ENCODE data around the gene TMEM62. TPM values are rescaled to one million over a fixed set of nuclear protein-coding genes. Genes with fewer than 3 reads are reported as not detected.
A peak's percentile ranks its signal among the peaks of the same experiment; 100 is the strongest.
"Not testable (repeated sequence)": the region's sequence is repeated elsewhere in the genome, so short reads cannot be mapped to it uniquely, and the experiment has no call there.

The TMEM62 gene
- total and polyA plus RNA-seq, 7 donors = 6.3 to 22.8 (median 7.8) TPM

DNA sequence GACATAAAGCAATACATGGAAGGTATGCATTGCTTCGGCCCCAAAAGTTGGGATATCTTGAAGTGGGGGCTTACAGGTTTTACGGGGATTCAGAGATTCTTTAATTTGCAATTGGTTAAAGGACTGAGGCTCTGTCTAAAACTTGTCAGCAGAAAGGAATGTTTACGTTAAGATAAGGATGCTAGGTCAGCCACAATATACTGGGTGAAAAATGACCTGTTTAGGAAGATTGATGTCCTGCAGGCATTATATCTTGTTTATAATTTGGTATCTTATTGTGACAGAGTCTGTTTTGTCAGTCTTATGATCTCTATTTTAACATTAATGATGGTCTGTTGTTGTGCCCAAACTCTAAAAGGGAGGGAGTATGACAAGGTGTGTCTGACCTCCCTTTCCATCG, 36.5 kb downstream of the TMEM62 start:
- ATAC-seq (no peak), DNase-seq (no peak)
- TF ChIP-seq, protein P1, sequence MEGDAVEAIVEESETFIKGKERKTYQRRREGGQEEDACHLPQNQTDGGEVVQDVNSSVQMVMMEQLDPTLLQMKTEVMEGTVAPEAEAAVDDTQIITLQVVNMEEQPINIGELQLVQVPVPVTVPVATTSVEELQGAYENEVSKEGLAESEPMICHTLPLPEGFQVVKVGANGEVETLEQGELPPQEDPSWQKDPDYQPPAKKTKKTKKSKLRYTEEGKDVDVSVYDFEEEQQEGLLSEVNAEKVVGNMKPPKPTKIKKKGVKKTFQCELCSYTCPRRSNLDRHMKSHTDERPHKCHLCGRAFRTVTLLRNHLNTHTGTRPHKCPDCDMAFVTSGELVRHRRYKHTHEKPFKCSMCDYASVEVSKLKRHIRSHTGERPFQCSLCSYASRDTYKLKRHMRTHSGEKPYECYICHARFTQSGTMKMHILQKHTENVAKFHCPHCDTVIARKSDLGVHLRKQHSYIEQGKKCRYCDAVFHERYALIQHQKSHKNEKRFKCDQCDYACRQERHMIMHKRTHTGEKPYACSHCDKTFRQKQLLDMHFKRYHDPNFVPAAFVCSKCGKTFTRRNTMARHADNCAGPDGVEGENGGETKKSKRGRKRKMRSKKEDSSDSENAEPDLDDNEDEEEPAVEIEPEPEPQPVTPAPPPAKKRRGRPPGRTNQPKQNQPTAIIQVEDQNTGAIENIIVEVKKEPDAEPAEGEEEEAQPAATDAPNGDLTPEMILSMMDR (IDR thresholded peaks at IDR 0.05) = no peak
- Histone ChIP-seq H3K4me1 (no peaks in the 10 kb centered on the region), H3K27me3 (ENCODE audit: insufficient read depth in 3 of 3, low read length in 2 of 3) (no peaks in the 10 kb centered on the region), H3K4me3 (no peak overlapping the region), H3K36me3 (ENCODE audit: insufficient read depth in 1 of 2, low read depth in 1 of 2) (peaks cover 0 to 55% of the 10 kb centered on the region in 2 donors), H3K9me3 (no peaks in the 10 kb centered on the region), H3K27ac (no peak overlapping the region)
- intact Hi-C loops (cut with DNase I) = no loop called here
- 93 to 99% (median 96%) methylated on average over 4 of the region's 4 CpGs for WGBS, 3 donors

DNA sequence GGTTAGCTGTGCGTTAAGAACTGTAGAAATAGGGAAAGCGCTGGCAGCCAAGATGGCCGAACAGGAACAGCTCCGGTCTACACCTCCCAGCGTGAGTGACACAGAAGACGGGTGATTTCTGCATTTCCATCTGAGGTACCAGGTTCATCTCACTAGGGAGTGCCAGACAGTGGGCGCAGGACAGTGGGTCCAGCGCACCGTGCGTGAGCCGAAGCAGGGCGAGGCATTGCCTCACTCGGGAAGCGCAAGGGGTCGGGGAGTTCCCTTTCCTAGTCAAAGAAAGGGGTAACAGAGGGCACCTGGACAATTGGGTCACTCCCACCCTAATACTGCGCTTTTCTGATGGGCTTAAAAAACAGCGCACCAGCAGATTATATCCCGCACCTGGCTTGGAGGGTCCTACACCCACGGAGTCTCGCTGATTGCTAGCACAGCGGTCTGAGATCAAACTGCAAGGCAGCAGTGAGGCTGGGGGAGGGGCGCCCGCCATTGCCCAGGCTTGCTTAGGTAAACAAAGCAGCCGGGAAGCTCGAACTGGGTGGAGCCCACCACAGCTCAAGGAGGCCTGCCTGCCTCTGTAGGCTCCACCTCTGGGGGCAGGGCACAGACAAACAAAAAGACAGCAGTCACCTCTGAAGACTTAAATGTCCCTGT, 42.4 kb downstream of the TMEM62 start:
- not testable (repeated sequence) for ATAC-seq
- peaks cover 0 to 46% of the 10 kb centered on the region in 2 donors for H3K36me3 ChIP-seq (ENCODE audit: insufficient read depth in 1 of 2, low read depth in 1 of 2)
- WGBS, 3 donors = 96 to 98% (median 97%) methylated on average over 21 to 23 of the region's 25 CpGs

DNA sequence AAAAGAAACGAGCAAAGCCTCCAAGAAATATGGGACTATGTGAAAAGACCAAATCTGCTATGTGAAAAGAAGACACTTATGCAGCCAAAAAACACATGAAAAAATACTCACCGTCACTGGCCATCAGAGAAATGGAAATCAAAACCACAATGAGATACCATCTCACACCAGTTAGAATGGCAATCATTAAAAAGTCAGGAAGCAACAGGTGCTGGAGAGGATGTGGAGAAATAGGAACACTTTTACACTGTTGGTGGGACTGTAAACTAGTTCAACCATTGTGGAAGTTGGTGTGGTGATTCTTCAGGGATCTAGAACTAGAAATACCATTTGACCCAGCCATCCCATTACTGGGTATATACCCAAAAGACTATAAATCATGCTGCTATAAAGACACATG, 43.8 kb downstream of the TMEM62 start:
- DNase-seq; intact Hi-C loops (cut with DNase I); H3K27ac ChIP-seq; H3K27me3 ChIP-seq (ENCODE audit: insufficient read depth in 3 of 3, low read length in 2 of 3); ATAC-seq; H3K9me3 ChIP-seq; H3K4me3 ChIP-seq; H3K4me1 ChIP-seq: not testable (repeated sequence)
- WGBS, 3 donors = 91 to 95% (median 93%) methylated on average over 2 of the region's 2 CpGs
- H3K36me3 ChIP-seq (ENCODE audit: insufficient read depth in 1 of 2, low read depth in 1 of 2) = peaks cover 0 to 36% of the 10 kb centered on the region in 2 donors

More for the DNA sequence above, 42.4 kb downstream of the TMEM62 start:
- H3K27me3 ChIP-seq (ENCODE audit: insufficient read depth in 3 of 3, low read length in 2 of 3); H3K4me1 ChIP-seq; H3K27ac ChIP-seq; H3K9me3 ChIP-seq; DNase-seq; intact Hi-C loops (cut with DNase I); H3K4me3 ChIP-seq: not testable (repeated sequence)

DNA sequence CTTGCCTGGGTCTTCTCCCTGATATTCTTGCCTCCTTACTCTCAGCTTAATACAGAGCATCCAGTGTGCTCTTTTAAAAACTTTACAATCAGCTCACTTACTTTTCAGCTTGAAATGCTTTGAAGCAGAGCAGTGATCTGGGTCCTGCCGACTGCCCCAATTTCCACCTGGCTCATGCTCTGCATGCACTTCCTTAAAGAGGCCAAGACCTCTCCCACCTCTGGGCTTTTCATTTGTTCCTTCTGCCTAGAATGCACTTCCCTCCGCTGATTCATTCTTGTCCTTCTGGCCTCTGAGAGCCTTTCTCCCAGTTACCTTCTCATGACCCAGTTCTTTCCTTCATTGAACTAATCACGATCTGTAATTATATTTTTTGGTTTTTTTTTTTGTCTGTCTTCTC, 49.9 kb downstream of the TMEM62 start:
- H3K36me3 ChIP-seq (ENCODE audit: insufficient read depth in 1 of 2, low read depth in 1 of 2) = peaks cover 0 to under 1% of the 10 kb centered on the region in 2 donors

DNA sequence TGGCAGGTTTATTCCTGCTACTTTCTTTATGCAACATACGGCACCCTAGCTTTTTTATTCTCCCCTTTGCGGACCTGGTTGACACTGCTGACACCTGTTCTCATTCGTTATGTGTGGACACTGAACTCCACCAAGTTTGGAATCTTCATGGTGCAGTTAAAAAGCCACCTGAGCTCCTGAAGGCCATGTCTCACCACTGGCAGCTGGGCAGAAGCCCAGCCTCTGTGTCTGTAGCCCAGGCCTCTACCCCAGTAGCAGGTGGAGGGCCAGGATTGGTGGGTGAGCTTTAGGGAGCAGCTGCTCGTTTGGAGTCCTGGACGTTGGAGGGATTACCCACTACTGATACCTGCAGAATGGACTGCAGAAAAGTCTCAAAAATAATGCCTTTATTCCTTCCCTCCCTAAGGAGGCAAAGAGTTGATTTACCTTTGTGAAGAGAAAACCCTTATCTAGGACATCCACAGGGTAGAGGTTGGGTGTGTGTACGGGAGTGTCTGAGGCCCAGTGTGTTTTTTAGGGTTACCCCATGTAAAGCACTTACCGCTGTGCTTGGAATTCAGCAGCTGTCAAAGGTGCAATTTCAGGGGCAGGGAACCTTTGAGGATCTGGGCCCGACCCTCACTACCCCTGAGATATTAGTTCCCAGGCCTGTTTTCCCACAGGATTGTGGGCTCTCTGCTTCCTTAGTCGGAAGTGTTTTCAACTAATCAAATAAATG, 51.2 kb downstream of the TMEM62 start:
- peak overlapping the region; percentile 88 for H3K4me3 ChIP-seq
- intact Hi-C loops (cut with DNase I) = loop anchor here in 1 of 2 donors (5.0 kb wide), 2 partner anchors 77 to 98 kb away; partner anchors contain the start of gene UBR1
- H3K36me3 ChIP-seq (ENCODE audit: insufficient read depth in 1 of 2, low read depth in 1 of 2) = peaks cover 2 to 7% of the 10 kb centered on the region in 2 donors
- H3K4me1 ChIP-seq = peaks cover 38% of the 10 kb centered on the region
- ATAC-seq = peak in 2 of 4 donors; percentile 0 to 1
- whole genome bisulfite sequencing, 3 donors = 47 to 58% (median 49%) methylated on average over 9 of the region's 9 CpGs
- H3K27me3 ChIP-seq (ENCODE audit: insufficient read depth in 3 of 3, low read length in 2 of 3) = no peaks in the 10 kb centered on the region
- H3K27ac ChIP-seq = peak overlapping the region; percentile 88
- TF ChIP-seq, protein P1 (IDR thresholded peaks at IDR 0.05) = no peak
- no peak for DNase-seq
- no peaks in the 10 kb centered on the region for H3K9me3 ChIP-seq

More for the DNA sequence above, 49.9 kb downstream of the TMEM62 start:
- Histone ChIP-seq H3K27ac (no peak overlapping the region), H3K4me1 (peaks cover 32% of the 10 kb centered on the region), H3K27me3 (ENCODE audit: insufficient read depth in 3 of 3, low read length in 2 of 3) (no peaks in the 10 kb centered on the region), H3K9me3 (no peaks in the 10 kb centered on the region), H3K4me3 (no peak overlapping the region)
- WGBS, 3 donors = 61 to 83% (median 71%) methylated on average over 3 of the region's 3 CpGs
- no peak for ATAC-seq
- DNase-seq = no peak
- TF ChIP-seq, protein P1 (IDR thresholded peaks at IDR 0.05) = no peak
- intact Hi-C loops (cut with DNase I) = loop anchor here in 1 of 2 donors (5.0 kb wide), 1 partner anchor 76 kb away; the partner anchor contains the start of gene UBR1
